ENCODE data around the gene RHOB.
"Not testable (repeated sequence)": the region's sequence is repeated elsewhere in the genome, so short reads cannot be mapped to it uniquely, and the experiment has no call there.

Gene RHOB

GRCh38 chr2:20476481-20476880 is 29.6 kb downstream of the RHOB start:
- DNase-seq (ENCODE audit: low spot score), result no peak

- no peak for DNase-seq (ENCODE audit: low spot score)
These were observed 30.1 kb downstream of the RHOB start for GRCh38 chr2:20476950-20477349.

- DNase-seq (ENCODE audit: low spot score), result no peak
These were observed 32.1 kb downstream of the RHOB start for GRCh38 chr2:20478961-20479360.

- no peak for DNase-seq (ENCODE audit: low spot score)
These were observed 33.0 kb downstream of the RHOB start for GRCh38 chr2:20479835-20480234.

- DNase-seq (ENCODE audit: low spot score), result no peak
These were observed 34.0 kb downstream of the RHOB start for GRCh38 chr2:20480913-20481312.

DNA sequence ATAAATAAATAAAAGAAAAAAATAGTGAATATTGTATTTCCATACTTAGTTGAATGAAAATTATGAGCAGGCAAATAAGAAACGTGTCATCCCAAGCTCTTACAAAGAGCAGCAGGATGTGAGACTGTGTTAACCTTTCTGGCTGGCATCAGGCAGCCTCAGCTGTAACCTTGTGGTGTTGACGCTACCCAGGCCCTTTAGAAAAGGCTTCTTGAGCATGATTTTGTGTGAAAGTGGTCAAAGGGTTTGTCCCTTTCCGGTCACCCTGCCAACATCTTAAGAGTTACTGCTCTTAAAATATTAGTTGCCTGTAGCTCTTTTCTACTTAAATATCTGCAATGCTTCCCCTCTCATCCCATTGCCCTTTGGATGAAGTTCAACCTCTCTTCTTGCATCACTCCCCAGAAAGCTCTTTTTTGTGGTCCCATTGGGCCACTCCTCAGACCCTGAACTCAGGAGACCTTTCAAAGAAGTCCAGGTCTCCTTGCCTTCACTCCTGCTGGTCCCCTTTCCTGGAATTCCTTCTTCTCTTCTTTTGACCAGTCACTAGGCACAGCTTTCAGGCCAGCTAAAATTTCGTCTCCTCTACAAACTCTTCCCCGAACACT is 35.0 kb downstream of the RHOB start:
- DNase-seq (ENCODE audit: low spot score), result no peak

DNA sequence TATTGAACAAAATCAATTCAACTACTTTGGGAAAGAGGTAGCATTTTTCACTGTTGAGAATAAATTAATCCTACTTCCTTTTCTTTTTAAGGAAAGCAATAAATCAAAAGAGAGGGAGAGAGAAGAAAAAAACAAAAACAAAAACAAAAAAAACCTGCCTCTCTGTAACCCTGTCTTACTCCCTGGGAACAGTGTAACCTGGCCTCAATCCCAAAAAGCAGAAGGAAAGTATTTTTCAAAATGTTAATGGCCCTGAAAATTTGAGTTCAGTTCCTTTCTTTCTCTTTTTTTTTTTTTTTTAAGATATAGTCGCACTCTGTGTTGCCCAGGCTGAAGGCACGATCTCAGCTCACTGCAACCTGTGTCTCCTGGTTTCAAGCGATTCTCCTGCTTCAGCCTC is 35.9 kb downstream of the RHOB start:
- no peak for DNase-seq (ENCODE audit: low spot score)

GRCh38 chr2:20483194-20483895 is 36.5 kb downstream of the RHOB start:
- no peak for DNase-seq (ENCODE audit: low spot score)

DNA sequence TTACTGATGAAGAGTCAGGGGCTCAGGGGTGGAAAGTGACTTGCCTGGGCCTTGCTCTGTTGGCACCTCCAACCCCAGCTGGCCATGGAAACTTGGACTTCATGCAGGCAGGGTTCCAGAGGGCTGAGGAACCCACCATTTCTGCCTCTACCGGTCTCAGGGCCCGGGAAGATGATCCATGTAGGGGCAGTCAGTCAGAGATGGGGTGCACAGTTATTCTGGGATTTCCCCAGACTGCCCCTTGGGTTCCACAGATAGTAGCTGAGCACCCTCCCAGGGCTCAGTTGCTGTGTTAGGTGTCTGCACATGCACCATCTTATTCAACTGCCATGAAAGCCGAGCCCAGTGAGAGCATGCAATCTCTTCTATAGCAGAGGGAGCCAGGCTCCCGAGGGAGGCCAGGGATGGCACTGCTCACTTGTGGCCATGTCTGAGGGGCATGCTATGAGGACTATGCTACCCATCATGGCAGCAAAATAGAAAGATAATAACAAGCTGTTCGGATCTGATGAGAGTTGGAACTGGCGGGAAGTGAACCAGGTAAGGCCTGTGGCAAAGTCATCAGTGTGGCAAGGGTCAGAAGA is 37.3 kb downstream of the RHOB start:
- no peak for DNase-seq (ENCODE audit: low spot score)

- no peak for DNase-seq (ENCODE audit: low spot score)
These were observed 38.1 kb downstream of the RHOB start for GRCh38 chr2:20484810-20485611.

DNA sequence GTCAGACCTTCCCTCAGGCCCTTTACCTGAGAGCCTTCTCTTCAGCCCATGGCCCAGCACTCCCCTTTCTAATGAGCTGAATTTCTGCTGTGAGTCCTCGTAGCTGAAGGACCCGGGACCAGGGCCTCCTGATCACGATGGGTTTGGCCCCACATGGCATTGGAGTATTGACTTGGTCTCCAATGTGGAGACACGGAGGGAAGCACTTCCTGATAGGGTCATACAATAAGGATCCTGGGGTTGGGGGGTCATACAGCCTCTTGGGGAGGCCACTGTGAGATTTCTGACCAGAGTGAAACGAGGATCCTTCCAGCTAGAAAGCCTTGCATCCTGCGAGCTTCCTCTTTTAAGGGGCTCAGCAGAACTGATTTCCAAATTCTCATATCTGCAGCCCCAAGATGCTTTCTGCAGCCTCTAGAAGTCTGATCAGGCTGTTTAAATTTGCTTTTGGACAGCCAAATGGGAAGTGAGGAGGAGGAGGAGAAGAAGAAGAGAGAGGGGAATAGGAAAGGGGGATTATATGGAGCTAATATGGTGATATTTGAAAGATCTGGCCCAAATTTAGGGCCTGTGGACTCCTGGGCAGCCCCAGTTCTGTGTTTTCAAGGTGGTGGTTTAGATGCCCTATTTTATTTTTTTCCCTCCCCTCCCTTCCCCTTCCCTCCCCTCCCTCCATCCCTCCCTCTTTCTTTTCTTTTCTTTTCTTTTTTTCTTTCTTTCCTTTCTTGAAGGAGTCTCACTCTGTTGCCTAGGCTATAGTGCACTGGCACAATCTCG is 38.9 kb downstream of the RHOB start:
- no peak for DNase-seq (ENCODE audit: low spot score)

GRCh38 chr2:20486571-20486970 is 39.7 kb downstream of the RHOB start:
- no peak for DNase-seq (ENCODE audit: low spot score)

DNA sequence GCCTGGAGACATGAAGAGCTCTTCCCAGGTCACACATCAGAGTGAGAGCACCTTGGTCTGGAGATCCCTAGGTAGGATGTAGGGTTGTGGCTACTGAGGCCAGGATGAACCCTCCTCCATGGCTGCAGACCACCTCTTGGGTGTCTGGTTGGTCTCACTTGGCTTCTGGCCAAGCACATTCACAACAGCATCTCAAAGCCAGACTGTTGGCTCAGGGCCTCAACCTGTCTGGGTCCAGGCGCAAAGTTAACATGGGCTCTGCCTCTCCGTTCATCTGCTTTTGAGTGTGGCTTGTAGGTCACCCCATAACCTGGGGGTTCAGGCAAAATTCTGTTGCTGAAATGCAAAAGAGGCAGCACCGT is 40.1 kb downstream of the RHOB start:
- DNase-seq (ENCODE audit: low spot score), result no peak

GRCh38 chr2:20487392-20488174 is 40.7 kb downstream of the RHOB start:
- DNase-seq (ENCODE audit: low spot score), result no peak

DNA sequence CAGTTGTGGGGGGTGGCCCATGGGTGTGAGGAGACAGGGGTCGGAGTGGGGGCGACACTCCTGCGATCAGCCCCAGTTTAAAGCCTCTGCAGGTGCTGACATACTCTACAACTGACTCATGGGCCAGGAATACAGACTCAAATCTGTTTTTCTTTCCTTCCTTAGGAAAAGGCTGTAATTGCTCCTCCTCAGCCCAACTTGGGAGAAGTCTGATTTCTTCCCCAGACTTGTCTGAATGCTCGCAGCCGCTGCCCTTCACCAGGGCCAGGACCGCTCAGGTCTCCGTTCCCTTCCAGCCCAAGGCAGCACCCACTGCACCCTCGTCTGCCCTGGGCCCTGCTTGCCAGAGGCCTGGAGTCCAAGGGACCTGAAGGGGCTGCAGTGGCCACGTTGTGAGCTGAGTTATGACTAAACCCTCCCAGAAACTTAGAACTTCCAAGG is 41.3 kb downstream of the RHOB start:
- no peak for DNase-seq (ENCODE audit: low spot score)

GRCh38 chr2:20488782-20489181 is 41.9 kb downstream of the RHOB start:
- no peak for DNase-seq (ENCODE audit: low spot score)

GRCh38 chr2:20490300-20491181 is 43.7 kb downstream of the RHOB start:
- no peak for DNase-seq (ENCODE audit: low spot score)

GRCh38 chr2:20491739-20492531 is 45.1 kb downstream of the RHOB start:
- no peak for DNase-seq (ENCODE audit: low spot score)

DNA sequence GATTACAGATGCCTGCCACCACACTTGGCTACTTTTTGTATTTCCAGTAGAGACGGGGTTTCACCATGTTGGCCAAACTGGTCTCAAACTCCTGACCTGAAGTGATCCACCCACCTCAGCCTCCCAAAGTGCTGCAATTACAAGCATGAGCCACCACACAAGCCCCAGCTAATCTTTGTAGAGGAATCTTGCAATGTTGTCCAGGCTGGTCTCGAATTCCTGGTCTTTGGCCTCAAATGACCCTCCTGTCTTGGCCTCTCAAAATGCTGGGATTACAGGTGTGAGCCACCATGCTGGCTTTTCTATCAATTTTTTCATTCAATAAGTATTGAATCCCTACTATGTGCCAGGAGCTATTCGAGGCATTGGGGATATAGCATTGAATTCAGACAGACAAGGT is 46.2 kb downstream of the RHOB start:
- not testable (repeated sequence) for DNase-seq (ENCODE audit: low spot score)
